HTR-8/SVneo (cell line): ENCODE results near the gene TTC3.

ENCODE experiments used
- DNase-seq: peaks from one replicate; pipeline ENCODE4 v3.0.0; 2011; ENCODE audit warnings: low spot score, mixed read lengths; ENCODE audit not compliant: insufficient read length
- FAIRE-seq: peaks from 2 replicates; lab custom pipeline; 2011; peaks lifted over from hg19 to GRCh38; lab: Jason Lieb, UNC

Gene TTC3

GRCh38 chr21:37060296-37060695, 12.8 kb upstream of the TTC3 start:
- DNase-seq = peak; percentile 75
- peak; percentile 94 for FAIRE-seq

GRCh38 chr21:37061926-37062592, 11.0 kb upstream of the TTC3 start:
- DNase-seq = no peak
- FAIRE-seq = no peak

GRCh38 chr21:37062593-37062935, 10.5 kb upstream of the TTC3 start:
- DNase-seq (no peak), FAIRE-seq (no peak)

GRCh38 chr21:37063433-37063832, 9.6 kb upstream of the TTC3 start:
- no peak for DNase-seq
- FAIRE-seq = no peak

- no peak for DNase-seq
- FAIRE-seq = no peak
Observed at GRCh38 chr21:37064841-37065240, 8.2 kb upstream of the TTC3 start.

- FAIRE-seq = no peak
- DNase-seq = no peak
Observed at GRCh38 chr21:37065561-37066177, 7.4 kb upstream of the TTC3 start.

- no peak for FAIRE-seq
- peak; percentile 18 for DNase-seq
Observed at GRCh38 chr21:37071561-37072273, 1.3 kb upstream of the TTC3 start.

- peak; percentile 33 for FAIRE-seq
- no peak for DNase-seq
Observed at GRCh38 chr21:37072274-37072987, 623 bp upstream of the TTC3 start.

- DNase-seq (peak; percentile 17), FAIRE-seq (no peak)
Observed at GRCh38 chr21:37073417-37074196, 553 bp downstream of the TTC3 start.

- FAIRE-seq = no peak
- no peak for DNase-seq
Observed at GRCh38 chr21:37074197-37074510, 1.1 kb downstream of the TTC3 start.

- DNase-seq (no peak), FAIRE-seq (no peak)
Observed at GRCh38 chr21:37074546-37074945, 1.5 kb downstream of the TTC3 start.

GRCh38 chr21:37075214-37075770, 2.2 kb downstream of the TTC3 start:
- FAIRE-seq (no peak), DNase-seq (no peak)

GRCh38 chr21:37076087-37076850, 3.2 kb downstream of the TTC3 start:
- FAIRE-seq (no peak), DNase-seq (no peak)

- DNase-seq (no peak), FAIRE-seq (no peak)
Observed at GRCh38 chr21:37077403-37077802, 4.3 kb downstream of the TTC3 start.

GRCh38 chr21:37079211-37079824, 6.3 kb downstream of the TTC3 start:
- FAIRE-seq = no peak
- no peak for DNase-seq

GRCh38 chr21:37082375-37082774, 9.3 kb downstream of the TTC3 start:
- FAIRE-seq = no peak
- DNase-seq = no peak

GRCh38 chr21:37082856-37083528, 9.9 kb downstream of the TTC3 start:
- no peak for DNase-seq
- FAIRE-seq = no peak

- DNase-seq = no peak
- no peak for FAIRE-seq
Observed at GRCh38 chr21:37085726-37086125, 12.7 kb downstream of the TTC3 start.
